ENCODE results near the gene RBM4B.

Gene RBM4B

GRCh38 chr11:66688561-66689534 lies 11.2 kb upstream of the RBM4B start:
- DNase-seq (ENCODE audit: insufficient read length, low spot score), result no peak
- no peak for FAIRE-seq

- FAIRE-seq (no peak), DNase-seq (ENCODE audit: insufficient read length, low spot score) (no peak)
Observed at GRCh38 chr11:66687831-66688281, 10.2 kb upstream of the RBM4B start.

- no peak for DNase-seq (ENCODE audit: insufficient read length, low spot score)
- no peak for FAIRE-seq
Observed at GRCh38 chr11:66686801-66687750, 9.4 kb upstream of the RBM4B start.

GRCh38 chr11:66686100-66686785 lies 8.6 kb upstream of the RBM4B start:
- DNase-seq (ENCODE audit: insufficient read length, low spot score) (no peak), FAIRE-seq (no peak)

- DNase-seq (ENCODE audit: insufficient read length, low spot score), result no peak
- no peak for FAIRE-seq
Observed at GRCh38 chr11:66685276-66686099, 7.8 kb upstream of the RBM4B start.

GRCh38 chr11:66684635-66685034 lies 6.9 kb upstream of the RBM4B start:
- FAIRE-seq, result no peak

GRCh38 chr11:66683877-66684276 lies 6.2 kb upstream of the RBM4B start:
- DNase-seq (ENCODE audit: insufficient read length, low spot score) (no peak), FAIRE-seq (no peak)

More at GRCh38 chr11:66684635-66685034, 6.9 kb upstream of the RBM4B start:
- no peak for DNase-seq (ENCODE audit: insufficient read length, low spot score)

GRCh38 chr11:66680966-66681645 lies 3.4 kb upstream of the RBM4B start:
- DNase-seq (ENCODE audit: insufficient read length, low spot score) (no peak), FAIRE-seq (no peak)

- DNase-seq (ENCODE audit: insufficient read length, low spot score), result no peak
- no peak for FAIRE-seq
Observed at GRCh38 chr11:66676931-66677598, 622 bp downstream of the RBM4B start.

GRCh38 chr11:66676282-66676919 lies 1.3 kb downstream of the RBM4B start:
- FAIRE-seq, result peak; percentile 75
- DNase-seq (ENCODE audit: insufficient read length, low spot score), result no peak

GRCh38 chr11:66674964-66675602 lies 2.6 kb downstream of the RBM4B start:
- FAIRE-seq (no peak), DNase-seq (ENCODE audit: insufficient read length, low spot score) (no peak)

GRCh38 chr11:66670816-66671215 lies 6.9 kb downstream of the RBM4B start:
- FAIRE-seq, result no peak
- DNase-seq (ENCODE audit: insufficient read length, low spot score), result no peak

- DNase-seq (ENCODE audit: insufficient read length, low spot score), result no peak
- FAIRE-seq, result no peak
Observed at GRCh38 chr11:66665369-66665768, 12.3 kb downstream of the RBM4B start.

- FAIRE-seq, result no peak
- no peak for DNase-seq (ENCODE audit: insufficient read length, low spot score)
Observed at GRCh38 chr11:66663741-66664296, 13.9 kb downstream of the RBM4B start.

- FAIRE-seq (no peak), DNase-seq (ENCODE audit: insufficient read length, low spot score) (no peak)
Observed at GRCh38 chr11:66659763-66660162, 17.9 kb downstream of the RBM4B start.

GRCh38 chr11:66653123-66653522 lies 24.6 kb downstream of the RBM4B start:
- DNase-seq (ENCODE audit: insufficient read length, low spot score) (no peak), FAIRE-seq (no peak)

GRCh38 chr11:66652651-66653050 lies 25.0 kb downstream of the RBM4B start:
- FAIRE-seq, result peak; percentile 72
- DNase-seq (ENCODE audit: insufficient read length, low spot score), result no peak
